GDM1 (cell line): ENCODE measurements around the gene UBE2V1.
"Not testable (repeated sequence)": the region's sequence is repeated elsewhere in the genome, so short reads cannot be mapped to it uniquely, and the experiment has no call there.

Source experiments
- DNase-seq: peaks from one replicate; lab custom pipeline; 2025; lab: John Stamatoyannopoulos, UW

UBE2V1 gene

GRCh38 chr20:50137702-50138101, 24.8 kb upstream of the UBE2V1 start:
- not testable (repeated sequence) for DNase-seq

DNA sequence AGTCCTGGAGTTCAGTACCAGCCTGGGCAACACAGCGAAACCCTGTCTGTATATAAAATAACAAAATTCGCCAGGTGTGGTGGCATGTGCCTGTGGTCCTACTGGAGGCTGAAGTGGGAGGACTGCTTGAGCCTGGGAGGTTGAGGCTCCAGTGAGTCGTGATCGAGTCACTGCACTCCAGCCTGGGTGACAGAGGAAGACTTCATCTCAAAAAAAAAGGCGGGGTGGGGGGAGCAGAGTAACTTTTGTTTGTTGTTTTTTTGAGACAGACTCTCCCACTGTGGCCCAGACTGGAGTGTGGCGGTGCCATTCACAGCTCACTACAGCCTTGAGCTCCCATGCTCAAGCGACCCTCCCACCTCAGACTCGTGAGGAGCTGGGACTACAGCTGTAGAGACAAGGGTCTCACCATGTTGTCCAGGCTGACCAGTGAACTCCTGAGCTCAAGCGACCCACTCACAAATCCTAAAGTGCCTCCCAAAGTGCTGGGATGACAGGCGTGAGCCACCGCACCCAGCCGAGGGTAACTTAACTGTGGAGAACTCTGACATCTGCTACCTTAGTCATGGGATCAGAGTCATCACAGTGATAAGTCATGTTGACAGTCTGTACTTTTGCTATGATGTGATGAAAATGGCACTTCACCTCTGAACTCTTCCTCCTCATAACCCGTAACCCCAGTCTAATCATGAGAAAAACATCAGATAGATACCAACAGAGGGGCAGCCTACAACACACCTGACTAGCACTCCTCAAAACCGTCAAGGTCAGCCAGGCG, 24.1 kb upstream of the UBE2V1 start:
- no peak for DNase-seq

DNA sequence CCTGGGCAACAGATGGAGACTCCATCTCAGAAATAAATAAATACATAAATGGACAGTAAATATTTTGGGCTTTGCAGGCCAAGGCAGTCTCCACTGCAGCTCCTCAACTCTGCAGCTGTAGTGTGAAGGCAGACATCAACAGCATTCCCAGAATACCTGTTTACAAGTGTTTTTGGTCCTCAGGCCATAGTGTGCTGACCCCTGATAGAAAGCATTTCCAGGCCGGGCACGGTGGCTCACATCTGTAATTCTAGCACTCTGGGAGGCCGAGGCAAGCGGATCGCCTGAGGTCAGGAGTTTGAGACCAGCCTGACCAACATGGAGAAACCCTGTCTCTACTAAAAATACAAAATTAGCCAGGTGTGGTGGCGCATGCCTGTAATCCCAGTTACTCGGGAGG, 22.2 kb upstream of the UBE2V1 start:
- not testable (repeated sequence) for DNase-seq

GRCh38 chr20:50133474-50134217, 20.7 kb upstream of the UBE2V1 start:
- DNase-seq: no peak

- no peak for DNase-seq
Measured at GRCh38 chr20:50133041-50133440, 20.1 kb upstream of the UBE2V1 start.

- DNase-seq: no peak
Measured at GRCh38 chr20:50130995-50131394, 18.0 kb upstream of the UBE2V1 start.

DNA sequence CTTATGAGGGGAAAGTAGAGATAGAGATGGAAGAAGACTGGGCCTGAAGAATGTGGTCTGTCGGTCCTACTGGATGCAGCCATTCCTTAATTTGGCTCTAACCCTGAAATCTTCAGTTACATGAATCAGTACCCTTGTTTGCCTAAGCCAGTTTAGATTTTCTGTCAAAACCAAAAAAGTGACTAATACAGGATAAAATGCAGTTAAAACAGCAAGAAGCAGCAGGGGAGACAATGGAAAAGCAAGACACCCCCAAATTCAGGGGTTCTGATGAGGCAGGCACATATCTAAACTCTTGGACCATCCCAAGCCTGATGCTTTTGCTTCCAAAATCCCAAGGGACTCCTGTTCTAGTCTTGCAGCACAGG, 17.4 kb upstream of the UBE2V1 start:
- DNase-seq: no peak

GRCh38 chr20:50129662-50130355, 16.9 kb upstream of the UBE2V1 start:
- DNase-seq: no peak

DNA sequence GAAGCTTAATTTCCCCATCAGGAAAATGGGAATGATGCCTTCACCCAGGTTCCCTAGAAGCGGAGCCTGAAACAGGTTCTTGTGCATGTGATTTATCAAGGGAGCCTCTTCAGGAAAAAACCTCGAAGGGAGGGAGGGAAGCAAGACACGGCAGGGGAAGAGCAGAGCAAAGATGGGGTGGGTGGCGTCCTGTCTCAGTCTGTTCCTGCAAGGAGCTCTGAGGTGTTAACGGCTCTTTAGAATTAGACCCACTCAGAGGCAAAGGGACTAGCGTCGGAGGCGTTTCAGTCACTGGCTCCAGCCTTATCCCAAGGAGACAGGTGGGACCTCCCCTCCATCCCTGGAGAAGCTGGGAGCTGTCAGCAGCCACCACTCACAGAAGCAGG, 15.6 kb upstream of the UBE2V1 start:
- no peak for DNase-seq

DNA sequence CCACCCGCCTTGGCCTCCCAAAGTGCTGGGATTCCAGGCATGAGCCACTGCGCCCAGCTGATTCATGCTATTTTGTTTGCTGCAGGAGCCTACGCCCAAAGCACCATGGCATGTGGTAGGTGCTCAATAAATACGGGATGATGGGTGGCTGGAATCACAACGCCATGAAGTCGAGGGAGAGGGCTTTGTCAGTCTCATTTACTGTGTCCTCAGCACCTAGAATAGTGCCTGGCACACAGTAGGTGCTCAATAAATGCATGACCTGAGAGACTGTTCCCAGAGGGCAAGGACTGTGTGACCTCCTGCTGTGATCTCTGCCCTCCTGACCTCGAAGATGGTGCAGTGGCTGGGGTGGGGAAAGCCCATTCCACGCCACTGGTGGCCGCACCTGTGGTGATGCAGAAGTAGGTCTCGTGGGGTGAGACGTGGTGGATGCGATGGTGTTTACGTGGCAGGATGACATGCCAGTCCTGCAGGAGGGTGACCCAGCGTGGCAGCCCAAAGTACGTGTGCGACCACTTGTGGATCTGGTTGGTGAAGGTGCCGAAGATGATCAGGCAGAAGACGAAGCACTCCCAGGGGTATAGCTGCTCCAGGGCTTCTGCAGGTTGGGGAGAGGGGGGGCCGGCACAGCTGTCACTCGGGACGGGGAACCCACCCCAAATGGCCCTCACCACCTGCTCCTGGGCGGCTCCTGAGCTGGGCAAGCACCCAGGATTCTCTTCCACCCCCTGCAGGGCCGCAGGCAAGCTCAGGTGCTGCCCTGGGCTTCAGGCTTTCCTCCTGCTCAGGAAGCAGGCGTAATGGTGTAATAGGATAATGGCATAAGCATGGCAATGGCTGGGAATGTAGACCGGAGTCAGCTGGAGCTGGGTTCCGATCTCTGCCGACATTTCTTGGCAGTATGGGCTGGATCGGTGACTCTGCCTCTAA, 14.9 kb upstream of the UBE2V1 start:
- DNase-seq: no peak

DNA sequence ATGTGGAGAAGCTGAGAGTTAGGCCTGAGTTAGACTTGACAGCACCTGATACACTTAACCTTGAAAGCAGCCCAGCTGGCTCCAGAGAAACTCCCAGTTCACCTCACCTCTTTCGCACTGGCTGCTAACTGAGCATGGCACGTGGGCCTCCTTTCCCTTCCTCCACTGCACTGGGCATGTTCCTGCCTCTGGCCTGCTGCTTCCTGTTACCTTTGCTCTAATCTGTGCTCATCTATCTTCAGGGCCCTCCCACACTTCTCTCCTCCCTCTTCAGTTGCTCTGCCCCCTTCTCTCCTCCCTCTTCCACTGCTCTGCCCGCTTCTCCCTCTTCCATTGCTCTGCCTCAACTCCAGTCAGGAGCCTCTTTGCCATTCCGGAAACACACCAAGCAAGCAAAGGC, 13.7 kb upstream of the UBE2V1 start:
- DNase-seq: no peak

DNA sequence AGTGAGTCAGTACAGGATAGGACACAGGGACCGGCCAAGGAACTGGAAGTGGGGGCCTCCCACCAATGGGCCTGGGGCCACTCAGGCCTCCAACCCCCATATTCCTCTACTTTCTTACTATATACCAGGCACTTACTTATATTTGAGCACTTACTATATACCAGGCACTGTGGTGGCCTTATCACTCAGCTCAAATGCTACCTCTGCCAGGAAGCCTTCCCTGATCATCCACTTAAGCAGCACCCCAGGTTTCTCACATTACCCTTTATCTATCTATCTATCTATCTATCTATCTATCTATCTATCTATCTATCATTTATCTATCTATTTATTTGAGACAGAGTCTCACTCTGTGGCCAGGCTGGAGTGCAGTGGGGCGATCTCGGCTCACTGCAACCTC, 12.3 kb upstream of the UBE2V1 start:
- DNase-seq: no peak

DNA sequence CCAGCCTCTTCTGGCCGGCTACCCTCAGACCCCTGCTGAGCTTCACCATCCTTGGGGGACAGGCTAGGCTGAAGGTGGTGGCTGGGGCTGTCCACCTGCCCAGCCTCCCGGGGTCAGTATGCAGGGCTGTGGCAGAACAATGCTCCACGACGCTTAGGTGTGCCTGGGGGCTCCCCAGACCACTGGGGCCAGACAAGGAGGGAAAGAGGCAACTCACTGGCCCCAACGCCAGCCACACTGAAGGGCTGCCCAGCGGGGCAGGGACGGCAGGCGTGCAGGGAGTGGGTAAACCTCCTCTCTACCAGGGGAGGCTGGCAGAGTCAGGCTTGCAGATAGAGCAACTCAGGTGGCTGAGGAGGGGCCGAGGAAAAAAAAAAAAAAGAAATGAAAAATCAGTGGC, 11.5 kb upstream of the UBE2V1 start:
- no peak for DNase-seq

GRCh38 chr20:50123418-50123817, 10.5 kb upstream of the UBE2V1 start:
- DNase-seq: no peak

GRCh38 chr20:50122763-50123162, 9.8 kb upstream of the UBE2V1 start:
- DNase-seq: no peak

DNA sequence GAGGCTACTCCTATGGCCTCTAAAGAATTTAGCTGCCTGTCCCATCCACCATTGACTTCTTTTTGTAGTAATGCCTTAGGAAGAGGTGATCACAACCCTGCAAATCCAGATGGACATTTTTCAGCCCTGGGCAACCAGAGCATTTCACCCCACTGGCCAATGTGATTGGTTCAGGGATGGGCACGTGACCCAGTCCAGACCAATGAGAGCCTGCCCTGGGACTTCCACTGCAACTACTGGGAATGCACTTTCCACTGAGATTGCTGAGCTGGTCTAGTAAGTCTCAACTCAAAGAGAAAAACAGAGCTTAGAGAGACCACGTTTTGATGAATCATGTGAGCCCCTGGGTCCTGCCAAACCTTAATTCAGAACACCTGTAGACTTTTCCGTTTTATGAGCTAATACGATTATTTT, 8.9 kb upstream of the UBE2V1 start:
- no peak for DNase-seq

- DNase-seq: peak; percentile 55
Measured at GRCh38 chr20:50120935-50121693, 8.2 kb upstream of the UBE2V1 start.

- no peak for DNase-seq
Measured at GRCh38 chr20:50118203-50118602, 5.3 kb upstream of the UBE2V1 start.

DNA sequence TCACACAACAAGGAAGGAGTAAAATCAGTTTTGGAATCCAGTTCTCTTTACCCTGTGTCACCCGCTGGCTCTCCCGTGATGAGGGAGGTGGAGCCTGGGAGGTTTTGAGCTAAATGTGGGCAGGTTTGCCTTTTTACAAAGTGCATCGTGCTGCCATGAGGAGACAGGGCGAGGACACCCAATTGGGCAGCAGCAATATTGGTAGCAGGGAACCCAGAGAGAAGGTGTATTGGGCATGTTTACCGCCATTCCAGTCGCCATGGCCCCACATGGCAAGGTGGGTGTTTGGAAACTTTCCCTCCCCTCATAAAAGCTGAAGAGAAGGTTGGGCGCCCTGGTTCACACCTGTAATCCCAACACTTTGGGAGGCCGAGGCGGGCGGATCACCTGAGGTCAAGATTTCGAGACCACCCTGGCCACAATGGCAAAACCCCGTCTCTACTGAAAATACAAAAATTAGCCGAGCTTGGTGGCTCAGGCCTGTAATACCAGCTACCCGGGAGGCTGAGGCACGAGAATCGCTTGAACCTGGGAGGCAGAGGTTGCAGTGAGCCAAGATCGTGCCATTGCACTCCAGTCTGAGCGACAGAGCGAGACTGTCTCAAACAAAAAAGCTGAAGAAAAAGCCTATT, 3.5 kb upstream of the UBE2V1 start:
- DNase-seq: no peak

DNA sequence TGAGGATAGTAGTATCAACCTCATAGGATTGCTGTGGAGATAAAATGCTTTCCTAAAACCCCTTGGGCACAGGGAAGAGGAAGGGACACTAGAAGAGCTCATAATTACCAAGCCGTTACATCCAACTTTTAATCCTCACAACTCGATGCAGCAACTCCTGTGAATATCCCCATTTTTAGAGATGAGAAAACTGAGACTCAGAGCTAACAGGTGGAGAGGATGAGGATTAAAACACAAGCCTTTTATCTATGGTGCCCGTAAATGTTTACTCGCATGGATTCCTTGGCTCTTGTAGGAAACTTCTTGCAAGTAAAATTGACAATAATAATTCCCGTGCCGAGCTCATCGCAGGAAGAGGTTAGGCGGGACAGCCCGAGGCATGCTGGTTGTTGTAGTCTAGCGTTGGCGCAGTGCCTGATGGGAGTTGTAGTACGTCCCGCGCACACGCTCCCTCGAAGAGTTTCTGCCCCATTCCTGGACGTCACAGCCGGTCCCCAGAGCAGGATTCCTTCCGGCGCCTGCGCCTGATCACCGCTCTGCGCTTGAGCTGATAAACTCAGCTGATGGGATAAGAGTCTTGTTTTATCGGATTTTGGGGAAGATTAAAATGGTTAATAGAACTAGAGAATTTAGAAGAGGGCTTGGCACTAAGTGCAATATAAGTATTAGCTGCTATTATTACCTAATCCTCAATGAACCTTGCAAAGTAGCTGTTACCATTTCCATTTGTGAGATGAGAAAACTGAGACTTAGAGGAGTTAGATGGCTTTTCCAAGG, 2.8 kb upstream of the UBE2V1 start:
- DNase-seq: peak; percentile 92
